GM21723 (cell line): ENCODE results near the gene IL3RA.
A peak's percentile ranks its signal among the peaks of the same experiment; 100 is the strongest.
"Not testable (repeated sequence)": the region's sequence is repeated elsewhere in the genome, so short reads cannot be mapped to it uniquely, and the experiment has no call there.

ENCODE experiments used
- ATAC-seq: cut with Tn5 transposase; IDR thresholded peaks from one replicate; pipeline ENCODE4 v1.9.1; 2021; ENCODE audit warnings: mild to moderate bottlenecking, moderate library complexity; ENCODE audit not compliant: unreplicated experiment

Gene IL3RA

GRCh38 chrX:1327651-1328304, 8.8 kb upstream of the IL3RA start:
- peak; percentile 42 for ATAC-seq

GRCh38 chrX:1330605-1331004, 6.0 kb upstream of the IL3RA start:
- no peak for ATAC-seq

GRCh38 chrX:1332433-1332832, 4.2 kb upstream of the IL3RA start:
- not testable (repeated sequence) for ATAC-seq

- no peak for ATAC-seq
Measured at GRCh38 chrX:1334854-1335253, 1.7 kb upstream of the IL3RA start.

GRCh38 chrX:1336948-1337779, 579 bp downstream of the IL3RA start:
- peak; percentile 39 for ATAC-seq

- no peak for ATAC-seq
Measured at GRCh38 chrX:1341545-1342184, 5.1 kb downstream of the IL3RA start.

GRCh38 chrX:1349606-1350005, 13.0 kb downstream of the IL3RA start:
- ATAC-seq = not testable (repeated sequence)

- ATAC-seq = no peak
Measured at GRCh38 chrX:1351981-1352714, 15.6 kb downstream of the IL3RA start.

GRCh38 chrX:1354036-1355019, 17.7 kb downstream of the IL3RA start:
- ATAC-seq = no peak

GRCh38 chrX:1355131-1356046, 18.8 kb downstream of the IL3RA start:
- ATAC-seq = no peak

- no peak for ATAC-seq
Measured at GRCh38 chrX:1357993-1358392, 21.4 kb downstream of the IL3RA start.

GRCh38 chrX:1358793-1359476, 22.4 kb downstream of the IL3RA start:
- no peak for ATAC-seq

- ATAC-seq = no peak
Measured at GRCh38 chrX:1359477-1359873, 22.9 kb downstream of the IL3RA start.

- ATAC-seq = no peak
Measured at GRCh38 chrX:1360171-1360570, 23.6 kb downstream of the IL3RA start.

GRCh38 chrX:1361275-1361674, 24.7 kb downstream of the IL3RA start:
- ATAC-seq = no peak

- no peak for ATAC-seq
Measured at GRCh38 chrX:1361910-1362309, 25.3 kb downstream of the IL3RA start.

- not testable (repeated sequence) for ATAC-seq
Measured at GRCh38 chrX:1366363-1366762, 29.8 kb downstream of the IL3RA start.

GRCh38 chrX:1368385-1368698, 31.8 kb downstream of the IL3RA start:
- no peak for ATAC-seq
